HCT116 (cell line): Measurements from ENCODE around the gene TSPAN33. TPM values are rescaled to one million over a fixed set of nuclear protein-coding genes. Genes with fewer than 3 reads are reported as not detected.
"Not testable (repeated sequence)": the region's sequence is repeated elsewhere in the genome, so short reads cannot be mapped to it uniquely, and the experiment has no call there.

Source experiments
- ATAC-seq: fragments of 200-7000 bp; cut with Tn5 transposase; 2 replicates; pipeline ENCODE4 v1.9.1; 2020; ENCODE audit warnings: mild to moderate bottlenecking, moderate library complexity
- BruUV-seq: library from RNA; stranded (reverse); fragments of 400-500 nt; replicated peaks from 2 replicates; lab custom pipeline; 2021; lab: Mats Ljungman, UMichigan
- CTCF ChIA-PET: fragments of 300-600 bp; sonication (Branson Sonifier 250); formaldehyde crosslinking; loops from one replicate; lab custom pipeline; 2021; ENCODE audit warnings: antibody characterized with exemption; lab: Charles Lee
- POLR2A ChIA-PET: fragments of 300-600, 350-600 bp; sonication (Branson Sonifier 250); formaldehyde crosslinking; loops from one replicate; lab custom pipeline; 2021; ENCODE audit warnings: antibody characterized with exemption; lab: Charles Lee
- RAD21 ChIA-PET, 2 experiments: fragments of 300-600 bp; sonication (Branson Sonifier 250); formaldehyde crosslinking; loops; one replicate each; lab custom pipeline; 2023; ENCODE audit warnings: low total read pairs in 2 of 2; ENCODE audit not compliant: uncharacterized antibody in 2 of 2, unreplicated experiment in 2 of 2, low non-redundant PET in 1 of 2; lab: Charles Lee
- DNase-seq: peaks from one replicate; pipeline ENCODE4 v3.0.0-alpha.2; 2010; ENCODE audit warnings: low read depth, low spot score
- H2AFZ ChIP-seq: fragments of 200-600 bp; shearing (Covaris generic), sonication (generic); 2 replicates; pipeline ENCODE4 v1.6.1; 2017; ENCODE audit warnings: low read depth, mixed run types, mixed read lengths, antibody characterized with exemption, low read length; ENCODE audit not compliant: poor library complexity, severe bottlenecking
- H3K27ac ChIP-seq: 2 replicates; pipeline ENCODE4 v1.5.1; 2012; ENCODE audit warnings: low read depth, low read length
- H3K27me3 ChIP-seq: fragments of 200-600 bp; sonication (generic); 2 replicates; pipeline ENCODE4 v1.6.1; 2016; ENCODE audit warnings: mixed run types, low read length, mixed read lengths; ENCODE audit not compliant: insufficient read depth
- H3K36me3 ChIP-seq, 2 experiments: fragments of 200-500 bp in 1 of 2; fragments of 200-600 bp in 1 of 2; sonication (Bioruptor generic) in 1 of 2; sonication (generic) in 1 of 2; 2 replicates each; pipeline versions ENCODE4 v1.5.1 to v1.6.1; 2014 to 2016; ENCODE audit warnings: low read length in 2 of 2, inconsistent platforms in 1 of 2, mixed read lengths in 1 of 2, mixed run types in 1 of 2; ENCODE audit not compliant: insufficient read depth in 2 of 2, control insufficient read depth in 1 of 2
- H3K4me1 ChIP-seq, 2 experiments: fragments of 200-600 bp in 1 of 2; sonication (generic) in 1 of 2; 2 replicates each; pipeline versions ENCODE4 v1.5.1 to v1.6.1; 2012 to 2017; ENCODE audit warnings: low read length in 2 of 2, inconsistent platforms in 1 of 2, mild to moderate bottlenecking in 1 of 2, mixed read lengths in 1 of 2, mixed run types in 1 of 2, moderate library complexity in 1 of 2; ENCODE audit not compliant: insufficient read depth in 2 of 2, control insufficient read depth in 1 of 2
- H3K4me2 ChIP-seq: fragments of 200-600 bp; sonication (generic); 2 replicates; pipeline ENCODE4 v1.6.1; 2017; ENCODE audit warnings: mixed run types, low read length, mixed read lengths
- H3K4me3 ChIP-seq, 2 experiments: fragments of 200-600 bp in 1 of 2; sonication (generic) in 1 of 2; replicated peaks in 1 of 2; 2 replicates each; pipeline ENCODE4 v1.5.1; 2011 to 2016; ENCODE audit warnings: low read length in 2 of 2, control low read depth in 1 of 2, low read depth in 1 of 2, mild to moderate bottlenecking in 1 of 2, mixed read lengths in 1 of 2, mixed run types in 1 of 2
- H3K79me2 ChIP-seq: fragments of 200-600 bp; sonication (generic); 2 replicates; pipeline ENCODE4 v1.6.1; 2017; ENCODE audit warnings: mild to moderate bottlenecking, mixed run types, low read length, moderate library complexity, mixed read lengths; ENCODE audit not compliant: insufficient read depth
- H3K9ac ChIP-seq: fragments of 200-600 bp; sonication (generic); 2 replicates; pipeline ENCODE4 v1.6.1; 2016; ENCODE audit warnings: low read length, mixed read lengths
- H3K9me2 ChIP-seq: fragments of 200-600 bp; sonication (generic), shearing (Covaris generic); 2 replicates; pipeline ENCODE4 v1.6.1; 2017; ENCODE audit warnings: mixed run types, mild to moderate bottlenecking, moderate library complexity; ENCODE audit not compliant: insufficient read depth
- H3K9me3 ChIP-seq, 2 experiments: fragments of 200-500 bp in 1 of 2; fragments of 200-600 bp in 1 of 2; sonication (Bioruptor generic) in 1 of 2; sonication (generic) in 1 of 2; 2 replicates each; pipeline ENCODE4 v1.6.1; 2014 to 2017; ENCODE audit warnings: low read length in 2 of 2, mixed read lengths in 2 of 2, inconsistent platforms in 1 of 2, low read depth in 1 of 2, mild to moderate bottlenecking in 1 of 2, mixed run types in 1 of 2, moderate library complexity in 1 of 2; ENCODE audit not compliant: control insufficient read depth in 1 of 2, insufficient read depth in 1 of 2
- H4K20me1 ChIP-seq: fragments of 200-600 bp; sonication (generic), shearing (Covaris generic); 2 replicates; pipeline ENCODE4 v1.6.1; 2017; ENCODE audit warnings: mixed run types, mild to moderate bottlenecking, moderate library complexity; ENCODE audit not compliant: insufficient read depth
- CBX3 ChIP-seq: IDR thresholded peaks from 2 replicates; pipeline ENCODE4 v1.6.1; 2012; ENCODE audit warnings: low read depth
- CEBPB ChIP-seq: IDR thresholded peaks from 2 replicates; pipeline ENCODE4 v1.6.1; 2012; ENCODE audit warnings: low read depth
- ELF1 ChIP-seq: IDR thresholded peaks from 2 replicates; pipeline ENCODE4 v1.6.1; 2012; ENCODE audit warnings: low read depth, borderline replicate concordance
- EZH2 ChIP-seq: fragments of 200-600 bp; sonication (generic); IDR thresholded peaks from 2 replicates; pipeline ENCODE4 v1.6.1; 2017; ENCODE audit warnings: antibody characterized with exemption, mixed run types
- EZH2phosphoT487 ChIP-seq: fragments of 200-600 bp; IDR thresholded peaks from 2 replicates; pipeline ENCODE4 v1.6.1; 2018; ENCODE audit warnings: antibody characterized with exemption, borderline replicate concordance
- FOSL1 ChIP-seq: IDR thresholded peaks from 2 replicates; pipeline ENCODE4 v1.6.1; 2012; ENCODE audit warnings: low read depth
- POLR2A ChIP-seq: IDR thresholded peaks from 2 replicates; pipeline ENCODE4 v1.7.0; 2011; ENCODE audit warnings: borderline replicate concordance; ENCODE audit not compliant: insufficient read depth, insufficient read length; ENCODE audit errors: extremely low read depth
- SP1 ChIP-seq: IDR thresholded peaks from 2 replicates; pipeline ENCODE4 v1.6.1; 2012; ENCODE audit warnings: low read depth
- SRF ChIP-seq: IDR thresholded peaks from 2 replicates; pipeline ENCODE4 v1.6.1; 2012; ENCODE audit warnings: low read depth
- ZNF274 ChIP-seq: fragments of 200-500 bp; sonication (Bioruptor generic); IDR thresholded peaks from 2 replicates; pipeline ENCODE4 v1.6.1; 2014; ENCODE audit warnings: mild to moderate bottlenecking, low read depth, low read length, inconsistent platforms
- intact Hi-C: fragments of 100-400 bp; cut with micrococcal nuclease; formaldehyde crosslinking; loops from 2 replicates; pipeline ENCODE4 v1.10.0; 2022
- total RNA-seq: library from RNA; stranded (reverse); gene quantifications from one replicate; pipeline ENCODE4 v1.2.1, GENCODE V29; 2021; ENCODE audit not compliant: unreplicated experiment
- TF ChIP-seq, protein P1 (sequence below): IDR thresholded peaks from 2 replicates; pipeline ENCODE4 v1.6.1; 2012; ENCODE audit warnings: low read depth
- TF ChIP-seq, protein P2 (sequence below): IDR thresholded peaks from 2 replicates; pipeline ENCODE4 v1.6.1; 2012
- TF ChIP-seq, protein P3 (sequence below), 3 experiments: fragments of 200-600 bp in 1 of 3; sonication (generic) in 1 of 3; IDR thresholded peaks in 2 of 3; conservative IDR thresholded peaks in 1 of 3; 2 replicates each; pipeline ENCODE4 v1.5.1; 2012 to 2017; ENCODE audit warnings: low read depth in 2 of 3, low read length in 2 of 3, antibody characterized with exemption in 1 of 3, borderline replicate concordance in 1 of 3, control low read depth in 1 of 3, mild to moderate bottlenecking in 1 of 3, mixed read lengths in 1 of 3, mixed run types in 1 of 3, moderate library complexity in 1 of 3; ENCODE audit not compliant: insufficient read depth in 1 of 3

The TSPAN33 gene
- total RNA-seq, 1 experiment from 2014 or later: 22.2 TPM

DNA sequence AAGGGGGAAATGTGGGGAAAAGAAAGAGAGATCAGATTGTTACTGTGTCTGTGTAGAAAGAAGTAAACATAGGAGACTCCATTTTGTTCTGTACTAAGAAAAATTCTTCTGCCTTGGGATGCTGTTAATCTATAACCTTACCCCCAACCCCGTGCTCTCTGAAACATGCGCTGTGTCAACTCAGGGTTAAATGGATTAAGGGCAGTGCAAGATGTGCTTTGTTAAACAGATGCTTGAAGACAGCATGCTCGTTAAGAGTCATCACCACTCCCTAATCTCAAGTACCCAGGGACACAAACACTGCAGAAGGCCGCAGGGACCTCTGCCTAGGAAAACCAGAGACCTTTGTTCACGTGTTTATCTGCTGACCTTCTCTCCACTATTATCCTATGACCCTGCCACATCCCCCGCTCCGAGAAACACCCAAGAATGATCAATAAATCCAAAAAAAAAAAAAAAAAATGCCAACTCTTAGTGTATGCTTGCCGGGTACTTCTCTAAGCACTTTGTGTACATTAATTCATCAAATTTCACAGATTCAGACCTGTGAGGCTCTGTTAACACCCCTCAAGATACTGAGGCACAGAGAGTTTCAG lies 72.4 kb downstream of the TSPAN33 start:
- H2AFZ ChIP-seq, H3K4me3 ChIP-seq, H3K9ac ChIP-seq, ATAC-seq, H3K9me2 ChIP-seq, H4K20me1 ChIP-seq, H3K4me2 ChIP-seq, H3K27ac ChIP-seq, H3K79me2 ChIP-seq, H3K36me3 ChIP-seq, DNase-seq, H3K4me1 ChIP-seq, H3K9me3 ChIP-seq, BruUV-seq, H3K27me3 ChIP-seq, POLR2A ChIA-PET: not testable (repeated sequence)
- intact Hi-C loops: loop anchor here (5.0 to 10.0 kb wide), 2 partner anchors 128 to 610 kb away; no protein-coding TSS in a partner anchor
- CTCF ChIA-PET: interaction anchor here (0.7 to 4.0 kb wide), 5 partner anchors 81 to 792 kb away, joined by 3 to 48 read pairs (median 7); no protein-coding TSS in a partner anchor
- RAD21 ChIA-PET: interaction anchor here in 1 of 2 experiments (0.8 kb wide), 1 partner anchor 159 kb away, joined by 3 read pairs; no protein-coding TSS in a partner anchor

DNA sequence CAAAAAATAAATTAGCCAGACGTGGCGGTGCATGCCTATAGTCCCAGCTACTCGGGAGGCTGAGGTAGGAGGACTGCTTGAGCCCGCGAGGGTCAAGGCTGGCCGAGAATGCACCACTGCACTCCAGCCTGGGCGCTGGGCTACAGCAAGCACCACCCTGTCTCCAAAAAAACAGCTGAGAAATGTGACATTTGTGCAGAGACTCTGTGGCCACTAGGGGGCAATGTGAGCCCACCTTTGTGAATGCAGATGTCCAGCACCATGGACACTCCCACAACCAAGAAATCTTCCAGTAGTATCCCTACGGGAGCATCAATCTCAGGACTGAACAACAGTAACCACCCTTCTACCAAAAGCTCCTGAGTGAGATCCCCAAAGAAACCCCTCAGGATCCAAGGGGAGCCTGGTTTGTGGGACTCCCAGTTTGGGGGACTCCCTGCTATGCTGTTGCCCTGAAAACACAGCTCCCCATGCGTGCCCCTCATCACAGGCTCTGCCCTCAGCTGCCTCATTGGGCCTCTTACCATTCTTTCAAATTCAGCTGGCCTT lies 74.1 kb downstream of the TSPAN33 start:
- RAD21 ChIA-PET: interaction anchor here (1.0 to 1.7 kb wide), 4 partner anchors 79 to 215 kb away, joined by 3 to 7 read pairs (median 4); partner anchors contain the start of gene STRIP2 (in 1 of the 2)
- POLR2A ChIA-PET: interaction anchor here (0.7 kb wide), 1 partner anchor 11 kb away, joined by 6 read pairs; no protein-coding TSS in a partner anchor
- ATAC-seq: peak; percentile 96
- no peak for TF ChIP-seq ZNF274
- no peak for TF ChIP-seq EZH2phosphoT487
- TF ChIP-seq, protein P1, sequence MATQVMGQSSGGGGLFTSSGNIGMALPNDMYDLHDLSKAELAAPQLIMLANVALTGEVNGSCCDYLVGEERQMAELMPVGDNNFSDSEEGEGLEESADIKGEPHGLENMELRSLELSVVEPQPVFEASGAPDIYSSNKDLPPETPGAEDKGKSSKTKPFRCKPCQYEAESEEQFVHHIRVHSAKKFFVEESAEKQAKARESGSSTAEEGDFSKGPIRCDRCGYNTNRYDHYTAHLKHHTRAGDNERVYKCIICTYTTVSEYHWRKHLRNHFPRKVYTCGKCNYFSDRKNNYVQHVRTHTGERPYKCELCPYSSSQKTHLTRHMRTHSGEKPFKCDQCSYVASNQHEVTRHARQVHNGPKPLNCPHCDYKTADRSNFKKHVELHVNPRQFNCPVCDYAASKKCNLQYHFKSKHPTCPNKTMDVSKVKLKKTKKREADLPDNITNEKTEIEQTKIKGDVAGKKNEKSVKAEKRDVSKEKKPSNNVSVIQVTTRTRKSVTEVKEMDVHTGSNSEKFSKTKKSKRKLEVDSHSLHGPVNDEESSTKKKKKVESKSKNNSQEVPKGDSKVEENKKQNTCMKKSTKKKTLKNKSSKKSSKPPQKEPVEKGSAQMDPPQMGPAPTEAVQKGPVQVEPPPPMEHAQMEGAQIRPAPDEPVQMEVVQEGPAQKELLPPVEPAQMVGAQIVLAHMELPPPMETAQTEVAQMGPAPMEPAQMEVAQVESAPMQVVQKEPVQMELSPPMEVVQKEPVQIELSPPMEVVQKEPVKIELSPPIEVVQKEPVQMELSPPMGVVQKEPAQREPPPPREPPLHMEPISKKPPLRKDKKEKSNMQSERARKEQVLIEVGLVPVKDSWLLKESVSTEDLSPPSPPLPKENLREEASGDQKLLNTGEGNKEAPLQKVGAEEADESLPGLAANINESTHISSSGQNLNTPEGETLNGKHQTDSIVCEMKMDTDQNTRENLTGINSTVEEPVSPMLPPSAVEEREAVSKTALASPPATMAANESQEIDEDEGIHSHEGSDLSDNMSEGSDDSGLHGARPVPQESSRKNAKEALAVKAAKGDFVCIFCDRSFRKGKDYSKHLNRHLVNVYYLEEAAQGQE: no peak
- no peak for TF ChIP-seq SP1
- no peak for TF ChIP-seq POLR2A
- TF ChIP-seq SRF: no peak
- TF ChIP-seq FOSL1: no peak
- TF ChIP-seq, protein P2, sequence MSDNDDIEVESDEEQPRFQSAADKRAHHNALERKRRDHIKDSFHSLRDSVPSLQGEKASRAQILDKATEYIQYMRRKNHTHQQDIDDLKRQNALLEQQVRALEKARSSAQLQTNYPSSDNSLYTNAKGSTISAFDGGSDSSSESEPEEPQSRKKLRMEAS: no peak
- TF ChIP-seq ELF1: no peak
- no peak; the same call in 1 of the 2 replicates for TF ChIP-seq CBX3
- no peak for TF ChIP-seq CEBPB
- TF ChIP-seq EZH2: no peak
- TF ChIP-seq, protein P3, sequence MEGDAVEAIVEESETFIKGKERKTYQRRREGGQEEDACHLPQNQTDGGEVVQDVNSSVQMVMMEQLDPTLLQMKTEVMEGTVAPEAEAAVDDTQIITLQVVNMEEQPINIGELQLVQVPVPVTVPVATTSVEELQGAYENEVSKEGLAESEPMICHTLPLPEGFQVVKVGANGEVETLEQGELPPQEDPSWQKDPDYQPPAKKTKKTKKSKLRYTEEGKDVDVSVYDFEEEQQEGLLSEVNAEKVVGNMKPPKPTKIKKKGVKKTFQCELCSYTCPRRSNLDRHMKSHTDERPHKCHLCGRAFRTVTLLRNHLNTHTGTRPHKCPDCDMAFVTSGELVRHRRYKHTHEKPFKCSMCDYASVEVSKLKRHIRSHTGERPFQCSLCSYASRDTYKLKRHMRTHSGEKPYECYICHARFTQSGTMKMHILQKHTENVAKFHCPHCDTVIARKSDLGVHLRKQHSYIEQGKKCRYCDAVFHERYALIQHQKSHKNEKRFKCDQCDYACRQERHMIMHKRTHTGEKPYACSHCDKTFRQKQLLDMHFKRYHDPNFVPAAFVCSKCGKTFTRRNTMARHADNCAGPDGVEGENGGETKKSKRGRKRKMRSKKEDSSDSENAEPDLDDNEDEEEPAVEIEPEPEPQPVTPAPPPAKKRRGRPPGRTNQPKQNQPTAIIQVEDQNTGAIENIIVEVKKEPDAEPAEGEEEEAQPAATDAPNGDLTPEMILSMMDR (IDR thresholded peaks at IDR 0.05 in 2 of 3, conservative IDR thresholded peaks at IDR 0.05 in 1 of 3; ENCODE audit: borderline replicate concordance in 1 of 3, insufficient read depth in 1 of 3, low read depth in 2 of 3, low read length in 2 of 3): peak; percentile 87 to 91 (median 89)

More for the DNA sequence above, 74.1 kb downstream of the TSPAN33 start:
- no peaks in the 10 kb centered on the region for H3K36me3 ChIP-seq
- DNase-seq: peak; percentile 67
- no peaks in the 10 kb centered on the region for H3K79me2 ChIP-seq
- H3K27ac ChIP-seq: no peak overlapping the region
- H2AFZ ChIP-seq: no peak overlapping the region
- no peaks in the 10 kb centered on the region for H3K9me3 ChIP-seq
- H3K4me1 ChIP-seq: no peaks in the 10 kb centered on the region; a peak in 1 of 4 replicates
- no peaks in the 10 kb centered on the region for H3K9me2 ChIP-seq
- BruUV-seq: no TSS peak
- H3K4me2 ChIP-seq: no peak overlapping the region
- CTCF ChIA-PET: interaction anchor here (0.8 to 4.0 kb wide), 18 partner anchors 13 to 791 kb away, joined by 3 to 48 read pairs (median 8); no protein-coding TSS in a partner anchor
- H3K27me3 ChIP-seq: no peaks in the 10 kb centered on the region
- no peak overlapping the region for H3K9ac ChIP-seq
- no peak overlapping the region for H3K4me3 ChIP-seq
- intact Hi-C loops: loop anchor here (1.0 to 10.0 kb wide), 6 partner anchors 80 to 609 kb away; no protein-coding TSS in a partner anchor
- no peaks in the 10 kb centered on the region for H4K20me1 ChIP-seq
